ENCODE results near the gene ZYG11A.
A peak's percentile ranks its signal among the peaks of the same experiment; 100 is the strongest.

ZYG11A gene

DNA sequence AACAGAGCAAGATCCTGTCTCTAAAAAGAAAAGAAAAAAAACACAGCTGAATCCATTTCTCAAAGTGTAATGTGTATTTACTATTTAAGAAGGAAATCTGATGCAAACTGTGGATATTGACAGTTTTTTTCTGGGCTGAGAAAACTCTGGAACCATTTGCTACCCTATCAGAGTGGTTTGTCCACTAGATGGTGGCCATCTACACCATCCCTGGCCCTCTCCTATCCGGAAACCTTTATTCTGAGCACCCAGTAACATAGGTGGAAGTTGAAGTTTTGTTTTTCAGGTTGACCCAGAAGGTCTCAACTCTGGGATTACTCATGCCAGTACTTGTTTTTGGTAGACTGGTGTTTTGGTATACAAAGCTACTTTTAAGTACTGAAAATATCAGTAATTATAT lies 58.8 kb downstream of the ZYG11A start:
- Histone ChIP-seq H3K27ac (ENCODE audit: extremely low read depth, low read depth, low read length) (no peak overlapping the region), H3K4me3 (ENCODE audit: low read depth, low read length) (no peak overlapping the region), H3K36me3 (ENCODE audit: control insufficient read depth in 2 of 2, insufficient read depth in 1 of 2, low read length in 2 of 2) (peaks cover 5 to 27% of the 10 kb centered on the region in 2 experiments; a peak in 2 of 3 replicates), H3K4me1 (ENCODE audit: control insufficient read depth, insufficient read depth, low read length) (no peaks in the 10 kb centered on the region), H3K9me3 (ENCODE audit: control insufficient read depth, insufficient read depth, low read depth, low read length) (no peaks in the 10 kb centered on the region)
- CTCF ChIA-PET = interaction anchor here (0.6 to 1.7 kb wide), 3 partner anchors 67 to 380 kb away, joined by 3 to 4 read pairs (median 4); no protein-coding TSS in a partner anchor
- POLR2A ChIA-PET = interaction anchor here (0.7 kb wide), 1 partner anchor 149 kb away, joined by 3 read pairs; no protein-coding TSS in a partner anchor
- no peak for TF ChIP-seq ZNF324 (tag by site-specific recombination; IDR thresholded peaks at IDR 0.05)
- TF ChIP-seq ZNF148 (tag by site-specific recombination; IDR thresholded peaks at IDR 0.05; ENCODE audit: borderline replicate concordance) = no peak
- no peak for TF ChIP-seq ZNF423 (tag by site-specific recombination; IDR thresholded peaks at IDR 0.05)
- TF ChIP-seq, protein P1, sequence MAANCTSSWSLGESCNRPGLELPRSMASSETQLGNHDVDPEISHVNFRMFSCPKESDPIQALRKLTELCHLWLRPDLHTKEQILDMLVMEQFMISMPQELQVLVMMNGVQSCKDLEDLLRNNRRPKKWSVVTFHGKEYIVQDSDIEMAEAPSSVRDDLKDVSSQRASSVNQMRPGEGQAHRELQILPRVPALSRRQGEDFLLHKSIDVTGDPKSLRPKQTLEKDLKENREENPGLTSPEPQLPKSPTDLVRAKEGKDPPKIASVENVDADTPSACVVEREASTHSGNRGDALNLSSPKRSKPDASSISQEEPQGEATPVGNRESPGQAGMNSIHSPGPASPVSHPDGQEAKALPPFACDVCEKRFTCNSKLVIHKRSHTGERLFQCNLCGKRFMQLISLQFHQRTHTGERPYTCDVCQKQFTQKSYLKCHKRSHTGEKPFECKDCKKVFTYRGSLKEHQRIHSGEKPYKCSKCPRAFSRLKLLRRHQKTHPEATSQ (tag by site-specific recombination; IDR thresholded peaks at IDR 0.05) = no peak
- no peak for TF ChIP-seq ZNF292 (tag by site-specific recombination; IDR thresholded peaks at IDR 0.05; ENCODE audit: borderline replicate concordance, low read depth)
- no peak for TF ChIP-seq KLF1 (tag by site-specific recombination; IDR thresholded peaks at IDR 0.05)
- TF ChIP-seq ZNF555 (tag by site-specific recombination; conservative IDR thresholded peaks at IDR 0.05) = no peak
- no peak for TF ChIP-seq ZNF19 (tag by site-specific recombination; IDR thresholded peaks at IDR 0.05; ENCODE audit: low read depth)

- H3K9me3 ChIP-seq (ENCODE audit: control insufficient read depth, insufficient read depth, low read depth, low read length) = no peaks in the 10 kb centered on the region
- no peaks in the 10 kb centered on the region for H3K4me1 ChIP-seq (ENCODE audit: control insufficient read depth, insufficient read depth, low read length)
- ChIA-PET POLR2A (no interaction called here), CTCF (interaction anchor here (0.5 to 2.9 kb wide), 12 partner anchors 14 to 292 kb away, joined by 3 to 20 read pairs (median 4); partner anchors contain the start of genes CPT2 and ECHDC2)
- H3K4me3 ChIP-seq (ENCODE audit: low read depth, low read length) = no peak overlapping the region
- peaks cover 5 to 7% of the 10 kb centered on the region in 2 experiments; a peak in 2 of 3 replicates for H3K36me3 ChIP-seq (ENCODE audit: control insufficient read depth in 2 of 2, insufficient read depth in 1 of 2, low read length in 2 of 2)
- no peak overlapping the region for H3K27ac ChIP-seq (ENCODE audit: extremely low read depth, low read depth, low read length)
- no peak for TF ChIP-seq ZNF223 (tag by site-specific recombination; IDR thresholded peaks at IDR 0.05)
- peak; percentile 24; the same call in 1 of the 2 replicates for TF ChIP-seq EGR2 (tag by site-specific recombination; IDR thresholded peaks at IDR 0.05; ENCODE audit: low read depth)
- TF ChIP-seq, protein P1 (tag by site-specific recombination; IDR thresholded peaks at IDR 0.05) = no peak
- no peak for TF ChIP-seq ZBTB48 (tag by site-specific recombination; IDR thresholded peaks at IDR 0.05)
- no peak for TF ChIP-seq ZNF843 (tag by site-specific recombination; IDR thresholded peaks at IDR 0.05)
- TF ChIP-seq ZNF571 (tag by site-specific recombination; IDR thresholded peaks at IDR 0.05) = no peak
- no peak for TF ChIP-seq ZNF600 (tag by site-specific recombination; IDR thresholded peaks at IDR 0.05)
- TF ChIP-seq ZNF623 (tag by site-specific recombination; IDR thresholded peaks at IDR 0.05) = no peak
- TF ChIP-seq ZNF513 (tag by site-specific recombination; IDR thresholded peaks at IDR 0.05) = no peak
- TF ChIP-seq, protein P2, sequence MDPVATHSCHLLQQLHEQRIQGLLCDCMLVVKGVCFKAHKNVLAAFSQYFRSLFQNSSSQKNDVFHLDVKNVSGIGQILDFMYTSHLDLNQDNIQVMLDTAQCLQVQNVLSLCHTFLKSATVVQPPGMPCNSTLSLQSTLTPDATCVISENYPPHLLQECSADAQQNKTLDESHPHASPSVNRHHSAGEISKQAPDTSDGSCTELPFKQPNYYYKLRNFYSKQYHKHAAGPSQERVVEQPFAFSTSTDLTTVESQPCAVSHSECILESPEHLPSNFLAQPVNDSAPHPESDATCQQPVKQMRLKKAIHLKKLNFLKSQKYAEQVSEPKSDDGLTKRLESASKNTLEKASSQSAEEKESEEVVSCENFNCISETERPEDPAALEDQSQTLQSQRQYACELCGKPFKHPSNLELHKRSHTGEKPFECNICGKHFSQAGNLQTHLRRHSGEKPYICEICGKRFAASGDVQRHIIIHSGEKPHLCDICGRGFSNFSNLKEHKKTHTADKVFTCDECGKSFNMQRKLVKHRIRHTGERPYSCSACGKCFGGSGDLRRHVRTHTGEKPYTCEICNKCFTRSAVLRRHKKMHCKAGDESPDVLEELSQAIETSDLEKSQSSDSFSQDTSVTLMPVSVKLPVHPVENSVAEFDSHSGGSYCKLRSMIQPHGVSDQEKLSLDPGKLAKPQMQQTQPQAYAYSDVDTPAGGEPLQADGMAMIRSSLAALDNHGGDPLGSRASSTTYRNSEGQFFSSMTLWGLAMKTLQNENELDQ (tag by site-specific recombination; IDR thresholded peaks at IDR 0.05; ENCODE audit: low read depth) = no peak
- no peak for TF ChIP-seq SALL2 (tag by site-specific recombination; IDR thresholded peaks at IDR 0.05; ENCODE audit: borderline replicate concordance)
- TF ChIP-seq ZNF16 (tag by site-specific recombination; IDR thresholded peaks at IDR 0.05; ENCODE audit: low read depth) = no peak
- no peak for TF ChIP-seq KLF9 (tag by site-specific recombination; IDR thresholded peaks at IDR 0.05; ENCODE audit: low read depth)
- no peak for TF ChIP-seq ZNF133 (tag by site-specific recombination; IDR thresholded peaks at IDR 0.05)
- TF ChIP-seq ZNF501 (tag by site-specific recombination; IDR thresholded peaks at IDR 0.05) = no peak
- no peak for TF ChIP-seq BCL11B (tag by site-specific recombination; IDR thresholded peaks at IDR 0.05; ENCODE audit: low read depth)
These were observed 61.8 kb downstream of the ZYG11A start for GRCh38 chr1:52904208-52904926.
